SK-N-SH (cell line): ENCODE data around the gene ETV1. TPM values are rescaled to one million over a fixed set of nuclear protein-coding genes. Genes with fewer than 3 reads are reported as not detected.

Source experiments
- CTCF ChIA-PET: fragments of 300-600, 350-600 bp; formaldehyde crosslinking; extraction: SDS; loops from one replicate; lab custom pipeline; 2021; lab: Yijun Ruan, JAX
- POLR2A ChIA-PET: fragments of 350-600 bp; sonication (Branson Sonifier 250); formaldehyde crosslinking; extraction: SDS; loops from one replicate; lab custom pipeline; 2020; ENCODE audit warnings: antibody characterized with exemption, inconsistent platforms; lab: Yijun Ruan, JAX
- DNase-seq: peaks from one replicate; pipeline ENCODE4 v3.0.0; 2012
- H2AFZ ChIP-seq: fragments of 200-600 bp; sonication (generic); 2 replicates; pipeline ENCODE4 v1.8.1; 2016; ENCODE audit warnings: antibody characterized with exemption, mild to moderate bottlenecking, low read depth
- H3F3A ChIP-seq: fragments of 200-600 bp; sonication (generic); replicated peaks from 2 replicates; pipeline ENCODE3; 2016; ENCODE audit warnings: antibody characterized with exemption, mild to moderate bottlenecking; ENCODE audit not compliant: insufficient read depth
- H3K27ac ChIP-seq, 2 experiments: fragments of 200-500 bp in 1 of 2; fragments of 200-600 bp in 1 of 2; sonication (Bioruptor generic) in 1 of 2; sonication (generic), shearing (Covaris generic) in 1 of 2; 2 replicates each; pipeline versions ENCODE4 v1.5.1 to v1.6.1; 2014 to 2016; ENCODE audit warnings: low read depth in 2 of 2, inconsistent platforms in 1 of 2, low read length in 1 of 2, mild to moderate bottlenecking in 1 of 2, mixed read lengths in 1 of 2
- H3K27me3 ChIP-seq: fragments of 200-600 bp; sonication (generic), shearing (Covaris generic); 2 replicates; pipeline ENCODE4 v1.6.1; 2016; ENCODE audit warnings: mixed run types; ENCODE audit not compliant: insufficient read depth
- H3K36me3 ChIP-seq, 2 experiments: fragments of 200-500 bp in 1 of 2; fragments of 200-600 bp in 1 of 2; sonication (Bioruptor generic) in 1 of 2; sonication (generic) in 1 of 2; replicated peaks in 1 of 2; 2 replicates each; pipeline versions ENCODE3 to v1.5.1; 2014 to 2016; ENCODE audit warnings: low read length in 1 of 2, mild to moderate bottlenecking in 1 of 2; ENCODE audit not compliant: insufficient read depth in 2 of 2, control insufficient read depth in 1 of 2
- H3K4me1 ChIP-seq, 2 experiments: fragments of 200-500 bp in 1 of 2; fragments of 200-600 bp in 1 of 2; sonication (Bioruptor generic) in 1 of 2; sonication (generic), shearing (Covaris generic) in 1 of 2; 2 replicates each; pipeline versions ENCODE4 v1.5.1 to v1.6.1; 2014 to 2016; ENCODE audit warnings: low read depth in 1 of 2, low read length in 1 of 2, mixed run types in 1 of 2; ENCODE audit not compliant: insufficient read depth in 2 of 2, control insufficient read depth in 1 of 2
- H3K4me2 ChIP-seq: fragments of 200-600 bp; sonication (generic), shearing (Covaris generic); 2 replicates; pipeline ENCODE4 v1.6.1; 2017; ENCODE audit warnings: mixed run types
- H3K4me3 ChIP-seq, 2 experiments: fragments of 200-500 bp in 1 of 2; fragments of 200-600 bp in 1 of 2; sonication (Bioruptor generic) in 1 of 2; sonication (generic), shearing (Covaris generic) in 1 of 2; 2 replicates each; pipeline versions ENCODE4 v1.5.1 to v1.8.1; 2014 to 2016; ENCODE audit warnings: low read depth in 2 of 2, inconsistent platforms in 1 of 2, low read length in 1 of 2, mild to moderate bottlenecking in 1 of 2, mixed read lengths in 1 of 2, moderate library complexity in 1 of 2
- H3K79me2 ChIP-seq: fragments of 200-600 bp; sonication (generic); 2 replicates; pipeline ENCODE4 v1.8.1; 2017; ENCODE audit warnings: mild to moderate bottlenecking; ENCODE audit not compliant: insufficient read depth
- H3K9ac ChIP-seq: fragments of 200-600 bp; sonication (generic); 2 replicates; pipeline ENCODE4 v1.6.1; 2017; ENCODE audit warnings: mixed run types
- H3K9me2 ChIP-seq: fragments of 200-600 bp; sonication (generic); 2 replicates; pipeline ENCODE4 v1.6.1; 2017; ENCODE audit warnings: mixed run types
- H3K9me3 ChIP-seq: fragments of 200-600 bp; sonication (generic); 2 replicates; pipeline ENCODE4 v1.6.1; 2017; ENCODE audit warnings: mixed run types, mild to moderate bottlenecking, moderate library complexity
- H4K20me1 ChIP-seq: fragments of 200-600 bp; sonication (generic); 2 replicates; pipeline ENCODE4 v1.6.1; 2017; ENCODE audit warnings: mild to moderate bottlenecking, mixed run types; ENCODE audit not compliant: insufficient read depth
- CHD2 ChIP-seq: fragments of 150-350 bp; IDR thresholded peaks from 2 replicates; pipeline ENCODE4 v1.6.1; 2018; ENCODE audit warnings: low read length; ENCODE audit not compliant: partially characterized antibody
- ELF1 ChIP-seq: IDR thresholded peaks from 2 replicates; pipeline ENCODE4 v1.4.0; 2012
- EP300 ChIP-seq, 2 experiments: IDR thresholded peaks; 2 replicates each; pipeline versions ENCODE4 v1.4.0 to v1.6.1; 2012; ENCODE audit warnings: borderline replicate concordance in 1 of 2, low read depth in 1 of 2, low read length in 1 of 2
- EZH2phosphoT487 ChIP-seq: fragments of 200-600 bp; sonication (generic); IDR thresholded peaks from 2 replicates; pipeline ENCODE4 v1.6.1; 2017; ENCODE audit warnings: low read depth, mixed run types, mild to moderate bottlenecking, antibody characterized with exemption, moderate library complexity, borderline replicate concordance
- FOSL2 ChIP-seq: IDR thresholded peaks from 2 replicates; pipeline ENCODE4 v1.4.0; 2012; ENCODE audit warnings: low read depth, mild to moderate bottlenecking, moderate library complexity, borderline replicate concordance
- FOXJ3 ChIP-seq: sonication (generic); formaldehyde crosslinking; IDR thresholded peaks from 2 replicates; pipeline ENCODE4 v1.5.1; 2020; ENCODE audit warnings: mild to moderate bottlenecking, missing genetic modification reagents
- MXI1 ChIP-seq: IDR thresholded peaks from 2 replicates; pipeline ENCODE4 v1.6.1; 2012; ENCODE audit warnings: mild to moderate bottlenecking, low read depth, low read length, improper control_type of control experiment
- NRF1 ChIP-seq: IDR thresholded peaks from 2 replicates; pipeline ENCODE4 v1.6.1; 2012; ENCODE audit warnings: low read depth, mild to moderate bottlenecking, low read length
- RAD21 ChIP-seq: IDR thresholded peaks from 2 replicates; pipeline ENCODE4 v1.6.1; 2012; ENCODE audit warnings: mild to moderate bottlenecking, low read length
- RFX5 ChIP-seq: IDR thresholded peaks from 2 replicates; pipeline ENCODE4 v1.6.1; 2012; ENCODE audit warnings: mild to moderate bottlenecking, improper control_type of control experiment, low read length
- RXRA ChIP-seq: IDR thresholded peaks from 2 replicates; pipeline ENCODE4 v1.4.0; 2012; ENCODE audit warnings: low read depth, mild to moderate bottlenecking, borderline replicate concordance
- TEAD4 ChIP-seq: IDR thresholded peaks from 2 replicates; pipeline ENCODE4 v1.4.0; 2012; ENCODE audit warnings: mild to moderate bottlenecking, borderline replicate concordance; ENCODE audit not compliant: insufficient read depth
- YY1 ChIP-seq: IDR thresholded peaks from 2 replicates; pipeline ENCODE4 v1.4.0; 2012; ENCODE audit warnings: low read depth, mild to moderate bottlenecking
- WGBS: methylation state at CpG from one replicate; pipeline ENCODE4 v1.1.6; 2017; ENCODE audit warnings: low lambda C conversion rate; 5-methylcytosine and 5-hydroxymethylcytosine counted together
- polyA plus RNA-seq, 3 experiments: library from polyadenylated mRNA; depleted of rRNA; stranded (reverse); fragments of >200 nt; gene quantifications; 2 replicates each; pipeline ENCODE4 v1.2.3, GENCODE V29; 2012
- TF ChIP-seq, protein P1 (sequence below): IDR thresholded peaks from 2 replicates; pipeline ENCODE4 v1.6.1; 2012; ENCODE audit warnings: mild to moderate bottlenecking, low read depth, low read length, moderate library complexity
- TF ChIP-seq, protein P2 (sequence below): IDR thresholded peaks from 2 replicates; pipeline ENCODE4 v1.4.0; 2012; ENCODE audit warnings: low read depth, borderline replicate concordance
- TF ChIP-seq, protein P3 (sequence below): IDR thresholded peaks from 2 replicates; pipeline ENCODE4 v1.4.0; 2012; ENCODE audit warnings: low read depth, borderline replicate concordance
- TF ChIP-seq, protein P4 (sequence below): IDR thresholded peaks from 2 replicates; pipeline ENCODE4; 2012
- TF ChIP-seq, protein P5 (sequence below): IDR thresholded peaks from 2 replicates; pipeline ENCODE4 v1.4.0; 2012; ENCODE audit warnings: low read depth

ETV1 gene
- polyA plus RNA-seq, 1 of the 3 experiments (the other 2 are of a cell fraction) = 24.9 TPM

DNA sequence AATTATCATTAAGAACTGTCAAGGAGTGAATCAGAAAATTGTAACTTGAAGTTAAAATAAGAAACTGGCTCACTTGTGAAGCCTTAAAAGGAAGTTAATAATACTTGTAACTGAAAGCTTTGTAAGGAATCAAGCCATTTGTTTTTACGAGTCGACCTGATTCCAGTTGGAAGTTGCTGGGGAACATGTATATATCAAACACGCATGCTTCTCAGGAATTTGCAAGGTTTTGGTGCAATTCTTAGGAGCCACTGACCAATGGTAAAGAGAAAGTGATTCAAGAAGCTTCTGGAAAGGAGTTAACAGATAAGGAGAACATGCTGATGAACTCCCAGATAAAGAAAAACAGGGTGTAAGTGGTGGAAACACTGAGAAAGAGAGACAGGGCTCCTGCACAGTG, 56.4 kb downstream of the ETV1 start:
- TF ChIP-seq EP300 (IDR thresholded peaks at IDR 0.05; ENCODE audit: borderline replicate concordance in 1 of 2, low read depth in 1 of 2, low read length in 1 of 2) (no peak), FOXJ3 (CRISPR knock-in tag) (no peak), TEAD4 (no peak), CHD2 (no peak), YY1 (no peak), FOSL2 (no peak), RFX5 (no peak), MXI1 (no peak), ELF1 (no peak), RXRA (no peak), EZH2phosphoT487 (no peak), RAD21 (no peak), NRF1 (no peak)
- TF ChIP-seq, protein P1, sequence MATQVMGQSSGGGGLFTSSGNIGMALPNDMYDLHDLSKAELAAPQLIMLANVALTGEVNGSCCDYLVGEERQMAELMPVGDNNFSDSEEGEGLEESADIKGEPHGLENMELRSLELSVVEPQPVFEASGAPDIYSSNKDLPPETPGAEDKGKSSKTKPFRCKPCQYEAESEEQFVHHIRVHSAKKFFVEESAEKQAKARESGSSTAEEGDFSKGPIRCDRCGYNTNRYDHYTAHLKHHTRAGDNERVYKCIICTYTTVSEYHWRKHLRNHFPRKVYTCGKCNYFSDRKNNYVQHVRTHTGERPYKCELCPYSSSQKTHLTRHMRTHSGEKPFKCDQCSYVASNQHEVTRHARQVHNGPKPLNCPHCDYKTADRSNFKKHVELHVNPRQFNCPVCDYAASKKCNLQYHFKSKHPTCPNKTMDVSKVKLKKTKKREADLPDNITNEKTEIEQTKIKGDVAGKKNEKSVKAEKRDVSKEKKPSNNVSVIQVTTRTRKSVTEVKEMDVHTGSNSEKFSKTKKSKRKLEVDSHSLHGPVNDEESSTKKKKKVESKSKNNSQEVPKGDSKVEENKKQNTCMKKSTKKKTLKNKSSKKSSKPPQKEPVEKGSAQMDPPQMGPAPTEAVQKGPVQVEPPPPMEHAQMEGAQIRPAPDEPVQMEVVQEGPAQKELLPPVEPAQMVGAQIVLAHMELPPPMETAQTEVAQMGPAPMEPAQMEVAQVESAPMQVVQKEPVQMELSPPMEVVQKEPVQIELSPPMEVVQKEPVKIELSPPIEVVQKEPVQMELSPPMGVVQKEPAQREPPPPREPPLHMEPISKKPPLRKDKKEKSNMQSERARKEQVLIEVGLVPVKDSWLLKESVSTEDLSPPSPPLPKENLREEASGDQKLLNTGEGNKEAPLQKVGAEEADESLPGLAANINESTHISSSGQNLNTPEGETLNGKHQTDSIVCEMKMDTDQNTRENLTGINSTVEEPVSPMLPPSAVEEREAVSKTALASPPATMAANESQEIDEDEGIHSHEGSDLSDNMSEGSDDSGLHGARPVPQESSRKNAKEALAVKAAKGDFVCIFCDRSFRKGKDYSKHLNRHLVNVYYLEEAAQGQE = no peak
- TF ChIP-seq, protein P2, sequence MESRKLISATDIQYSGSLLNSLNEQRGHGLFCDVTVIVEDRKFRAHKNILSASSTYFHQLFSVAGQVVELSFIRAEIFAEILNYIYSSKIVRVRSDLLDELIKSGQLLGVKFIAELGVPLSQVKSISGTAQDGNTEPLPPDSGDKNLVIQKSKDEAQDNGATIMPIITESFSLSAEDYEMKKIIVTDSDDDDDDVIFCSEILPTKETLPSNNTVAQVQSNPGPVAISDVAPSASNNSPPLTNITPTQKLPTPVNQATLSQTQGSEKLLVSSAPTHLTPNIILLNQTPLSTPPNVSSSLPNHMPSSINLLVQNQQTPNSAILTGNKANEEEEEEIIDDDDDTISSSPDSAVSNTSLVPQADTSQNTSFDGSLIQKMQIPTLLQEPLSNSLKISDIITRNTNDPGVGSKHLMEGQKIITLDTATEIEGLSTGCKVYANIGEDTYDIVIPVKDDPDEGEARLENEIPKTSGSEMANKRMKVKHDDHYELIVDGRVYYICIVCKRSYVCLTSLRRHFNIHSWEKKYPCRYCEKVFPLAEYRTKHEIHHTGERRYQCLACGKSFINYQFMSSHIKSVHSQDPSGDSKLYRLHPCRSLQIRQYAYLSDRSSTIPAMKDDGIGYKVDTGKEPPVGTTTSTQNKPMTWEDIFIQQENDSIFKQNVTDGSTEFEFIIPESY = no peak
- TF ChIP-seq, protein P3, sequence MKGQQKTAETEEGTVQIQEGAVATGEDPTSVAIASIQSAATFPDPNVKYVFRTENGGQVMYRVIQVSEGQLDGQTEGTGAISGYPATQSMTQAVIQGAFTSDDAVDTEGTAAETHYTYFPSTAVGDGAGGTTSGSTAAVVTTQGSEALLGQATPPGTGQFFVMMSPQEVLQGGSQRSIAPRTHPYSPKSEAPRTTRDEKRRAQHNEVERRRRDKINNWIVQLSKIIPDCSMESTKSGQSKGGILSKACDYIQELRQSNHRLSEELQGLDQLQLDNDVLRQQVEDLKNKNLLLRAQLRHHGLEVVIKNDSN = no peak
- TF ChIP-seq, protein P4, sequence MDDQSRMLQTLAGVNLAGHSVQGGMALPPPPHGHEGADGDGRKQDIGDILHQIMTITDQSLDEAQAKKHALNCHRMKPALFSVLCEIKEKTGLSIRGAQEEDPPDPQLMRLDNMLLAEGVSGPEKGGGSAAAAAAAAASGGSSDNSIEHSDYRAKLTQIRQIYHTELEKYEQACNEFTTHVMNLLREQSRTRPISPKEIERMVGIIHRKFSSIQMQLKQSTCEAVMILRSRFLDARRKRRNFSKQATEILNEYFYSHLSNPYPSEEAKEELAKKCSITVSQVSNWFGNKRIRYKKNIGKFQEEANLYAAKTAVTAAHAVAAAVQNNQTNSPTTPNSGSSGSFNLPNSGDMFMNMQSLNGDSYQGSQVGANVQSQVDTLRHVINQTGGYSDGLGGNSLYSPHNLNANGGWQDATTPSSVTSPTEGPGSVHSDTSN = no peak
- TF ChIP-seq, protein P5, sequence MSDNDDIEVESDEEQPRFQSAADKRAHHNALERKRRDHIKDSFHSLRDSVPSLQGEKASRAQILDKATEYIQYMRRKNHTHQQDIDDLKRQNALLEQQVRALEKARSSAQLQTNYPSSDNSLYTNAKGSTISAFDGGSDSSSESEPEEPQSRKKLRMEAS = no peak
- H3K36me3 ChIP-seq = peaks cover 6 to 12% of the 10 kb centered on the region in 2 experiments
- H3K4me3 ChIP-seq = no peak overlapping the region
- H3K4me2 ChIP-seq = no peak overlapping the region
- WGBS = 95% methylated on average over 3 of the region's 3 CpGs
- no peak for DNase-seq
- CTCF ChIA-PET = interaction anchor here (0.8 to 1.5 kb wide), 3 partner anchors 8 to 12 kb away, joined by 3 to 6 read pairs (median 3); no protein-coding TSS in a partner anchor
- no peaks in the 10 kb centered on the region for H4K20me1 ChIP-seq
- no peak overlapping the region for H3K9ac ChIP-seq
- no peaks in the 10 kb centered on the region for H3F3A ChIP-seq
- no peak overlapping the region for H3K27ac ChIP-seq
- no peaks in the 10 kb centered on the region for H3K4me1 ChIP-seq
- H3K9me3 ChIP-seq = no peaks in the 10 kb centered on the region
- no peaks in the 10 kb centered on the region for H3K9me2 ChIP-seq
- no peaks in the 10 kb centered on the region for H3K79me2 ChIP-seq
- POLR2A ChIA-PET = no interaction called here
- H3K27me3 ChIP-seq = no peaks in the 10 kb centered on the region
- no peak overlapping the region for H2AFZ ChIP-seq
